Measurements from ENCODE around the gene MBOAT2.

Gene MBOAT2

DNA sequence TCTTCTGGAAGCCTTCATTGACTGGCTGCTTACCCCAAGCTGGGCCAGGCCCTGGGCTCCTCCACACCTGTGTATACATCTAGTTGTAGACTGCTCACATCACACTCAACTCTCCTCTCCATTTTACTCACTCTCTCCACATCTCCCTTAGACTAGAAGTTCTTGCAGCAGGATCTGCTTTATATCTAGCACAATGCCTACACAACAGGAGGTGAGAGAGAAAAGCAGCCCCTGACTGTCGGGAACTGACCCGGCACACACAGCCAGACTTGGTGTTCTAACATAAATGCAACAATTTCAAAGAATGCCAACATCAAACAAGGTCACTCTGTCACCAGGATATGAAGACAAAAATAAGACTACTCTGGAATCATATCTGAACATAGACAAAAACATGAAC is 172.0 kb downstream of the MBOAT2 start:
- in situ Hi-C loops (cut with MboI; ENCODE audit: low sequenced_read_pairs), result no loop called here

DNA sequence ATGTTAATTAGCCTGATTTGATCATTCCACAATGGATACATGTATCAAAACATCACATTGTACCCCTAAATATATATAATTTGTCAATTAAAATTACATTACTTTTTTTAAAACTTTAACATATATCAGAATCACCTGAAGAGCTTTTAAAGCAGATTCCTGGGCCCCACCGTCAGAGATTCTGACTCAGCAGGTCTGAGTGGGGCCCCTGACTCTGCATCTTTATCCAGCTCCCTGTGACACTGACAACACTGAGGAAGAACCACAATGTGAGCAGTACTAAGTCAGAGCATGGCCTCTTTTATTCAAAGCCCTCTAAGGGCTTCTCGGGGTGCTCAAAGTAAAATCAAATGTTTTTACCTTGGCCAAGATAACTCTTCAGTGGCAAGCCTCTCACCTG is 175.8 kb downstream of the MBOAT2 start:
- in situ Hi-C loops (cut with MboI; ENCODE audit: low sequenced_read_pairs), result no loop called here

DNA sequence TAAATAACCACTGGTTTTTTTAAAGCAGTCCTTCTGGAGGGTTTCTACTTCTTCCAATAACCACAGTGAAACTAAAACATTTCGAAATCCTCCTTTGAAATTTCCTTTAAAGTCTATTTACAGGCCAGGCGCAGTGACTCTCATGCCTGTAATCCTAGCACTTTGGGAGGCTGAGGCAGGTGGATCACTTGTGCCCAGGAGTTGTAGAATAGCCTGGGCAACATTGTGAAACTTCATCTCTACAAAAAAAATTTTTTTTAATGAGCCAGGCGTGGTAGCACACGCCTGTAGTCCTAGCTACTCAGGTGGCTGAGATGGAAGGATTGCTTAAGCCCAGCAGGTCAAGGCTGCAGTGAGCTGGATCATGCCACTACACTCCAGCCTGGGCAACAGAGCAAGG is 181.3 kb downstream of the MBOAT2 start:
- in situ Hi-C loops (cut with MboI; ENCODE audit: low sequenced_read_pairs), result no loop called here

DNA sequence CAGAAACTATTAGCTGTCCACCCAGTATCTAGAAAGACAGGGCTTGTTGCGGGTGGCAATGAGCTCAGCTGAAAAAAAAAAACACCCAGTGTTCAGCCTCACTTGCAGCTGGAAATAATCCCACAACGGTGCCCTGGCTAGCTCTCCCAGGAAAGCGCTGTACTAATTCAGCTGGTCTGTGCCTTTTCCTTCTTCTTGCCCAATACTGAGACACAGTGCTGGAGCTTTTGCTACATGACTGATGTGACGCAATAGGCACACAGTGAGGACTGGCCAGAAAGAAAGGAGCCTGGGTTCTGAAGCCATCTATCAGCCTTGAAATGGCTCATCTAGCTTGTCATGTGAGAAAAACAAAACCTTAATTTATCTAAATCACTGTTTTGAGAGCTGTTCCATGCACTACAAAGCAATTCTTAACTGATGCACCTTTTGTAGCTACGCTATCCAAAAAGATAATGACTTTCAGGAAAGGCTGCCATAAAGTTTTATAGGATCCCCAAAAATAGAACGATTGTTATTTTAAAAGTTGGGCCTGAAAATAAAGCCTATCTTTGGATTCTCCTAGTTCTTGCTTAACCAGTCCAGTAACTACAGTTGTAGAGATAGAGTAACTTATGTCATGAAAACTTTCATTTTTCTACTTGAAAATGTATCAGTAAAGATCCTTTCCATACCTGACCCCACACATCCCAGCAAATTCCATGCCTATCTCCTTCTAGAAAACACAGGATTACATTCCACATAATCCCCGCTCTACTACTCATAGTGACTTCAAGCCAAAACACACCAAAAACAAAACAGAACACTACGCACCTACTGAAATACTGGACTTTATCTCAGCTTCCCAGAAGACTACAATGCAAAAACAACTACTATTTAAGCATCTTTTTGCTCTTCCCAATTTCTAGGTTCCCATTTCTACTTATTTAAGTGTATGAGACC is 181.9 kb downstream of the MBOAT2 start:
- in situ Hi-C loops (cut with MboI; ENCODE audit: low sequenced_read_pairs), result no loop called here

DNA sequence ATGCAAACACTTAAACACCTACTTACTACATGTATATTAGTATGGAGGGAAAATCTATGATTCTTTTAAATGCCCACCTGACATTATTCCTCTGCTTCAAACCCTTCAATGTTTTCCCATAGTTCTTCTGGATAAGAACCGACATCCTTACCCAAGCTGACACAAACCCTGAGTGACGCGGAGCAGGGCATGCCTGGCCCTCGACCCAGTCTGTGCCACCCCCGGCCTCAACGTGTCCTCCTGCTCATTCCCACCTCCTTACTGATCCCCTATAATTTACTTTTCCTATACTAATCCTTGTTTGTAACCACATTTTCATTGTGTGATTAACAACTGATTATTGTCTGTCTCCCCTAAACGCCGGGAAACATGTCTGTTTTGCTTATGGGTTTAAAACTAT is 183.5 kb downstream of the MBOAT2 start:
- in situ Hi-C loops (cut with MboI; ENCODE audit: low sequenced_read_pairs), result no loop called here

DNA sequence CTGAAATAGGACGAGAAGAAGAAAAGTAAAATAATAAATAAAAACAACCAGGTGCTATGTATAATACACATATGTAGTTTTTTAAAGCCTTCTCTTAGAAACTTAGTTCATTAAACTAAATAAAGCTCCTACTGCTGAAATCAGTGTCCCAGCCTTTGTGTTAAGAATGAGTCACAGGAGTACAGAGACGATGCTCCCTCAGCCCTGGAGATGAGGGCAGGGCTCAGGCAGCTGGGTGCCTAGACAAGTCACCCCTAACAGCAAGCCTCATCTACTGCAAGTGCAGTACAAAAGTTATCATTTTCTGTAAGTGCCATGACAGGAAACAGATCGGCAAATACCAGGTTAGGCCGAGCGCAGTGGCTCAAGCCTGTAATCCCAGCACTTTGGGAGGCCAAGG is 184.3 kb downstream of the MBOAT2 start:
- in situ Hi-C loops (cut with MboI; ENCODE audit: low sequenced_read_pairs), result no loop called here

DNA sequence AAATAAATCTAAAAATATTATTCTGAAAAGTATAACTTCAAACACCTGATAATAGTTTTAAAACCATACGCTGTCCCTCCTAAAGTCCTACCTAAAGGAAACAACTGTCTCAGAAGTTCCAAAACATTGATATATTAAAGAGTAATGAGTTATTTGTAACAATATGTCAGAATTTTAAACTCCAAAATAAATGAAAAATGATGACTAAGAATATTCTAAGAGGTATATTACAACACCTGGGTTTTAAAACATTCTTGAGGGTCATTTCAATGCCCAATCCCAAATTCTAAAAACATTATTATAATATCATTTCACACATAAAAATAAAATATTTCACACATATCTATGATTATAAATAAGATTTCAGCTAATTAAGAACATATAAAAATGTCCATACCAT is 186.3 kb downstream of the MBOAT2 start:
- in situ Hi-C loops (cut with MboI; ENCODE audit: low sequenced_read_pairs), result no loop called here

DNA sequence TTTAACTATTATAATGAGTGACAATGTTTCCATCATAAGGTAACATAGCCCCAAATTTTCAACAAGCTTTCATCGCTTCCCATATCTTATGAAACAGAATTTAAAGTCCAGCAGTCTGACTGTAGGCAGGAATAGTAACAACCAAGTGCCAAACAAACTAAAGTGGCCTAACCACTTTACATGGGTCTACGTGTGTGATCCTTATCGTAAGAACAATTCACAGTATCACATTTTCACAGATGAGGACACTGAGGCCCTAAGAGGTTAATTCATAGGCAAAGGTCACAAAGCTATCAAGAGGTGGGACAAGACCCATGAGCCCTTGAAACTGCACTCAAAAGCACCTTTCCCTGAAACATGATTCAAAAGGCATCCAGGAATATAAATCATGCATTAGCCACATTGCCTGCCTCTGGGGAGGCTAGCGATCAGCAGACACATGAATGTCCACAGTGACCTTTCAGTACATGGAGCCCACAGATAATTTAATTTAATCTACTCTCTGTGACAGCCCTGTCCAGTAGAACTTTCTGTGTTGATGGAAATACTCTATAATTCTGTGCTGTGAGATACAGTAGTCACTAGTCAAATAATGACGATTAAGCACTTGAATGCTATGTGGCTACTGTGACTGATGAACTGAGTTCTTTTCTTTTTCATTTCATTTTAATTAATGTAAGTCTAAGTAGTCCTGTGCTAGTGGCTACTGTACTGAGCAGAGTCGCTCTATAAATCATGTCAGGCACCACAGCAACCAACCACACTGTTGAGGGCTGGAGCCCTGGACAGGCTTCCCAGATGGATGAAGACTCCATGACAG is 196.4 kb downstream of the MBOAT2 start:
- in situ Hi-C loops (cut with MboI; ENCODE audit: low sequenced_read_pairs), result no loop called here

DNA sequence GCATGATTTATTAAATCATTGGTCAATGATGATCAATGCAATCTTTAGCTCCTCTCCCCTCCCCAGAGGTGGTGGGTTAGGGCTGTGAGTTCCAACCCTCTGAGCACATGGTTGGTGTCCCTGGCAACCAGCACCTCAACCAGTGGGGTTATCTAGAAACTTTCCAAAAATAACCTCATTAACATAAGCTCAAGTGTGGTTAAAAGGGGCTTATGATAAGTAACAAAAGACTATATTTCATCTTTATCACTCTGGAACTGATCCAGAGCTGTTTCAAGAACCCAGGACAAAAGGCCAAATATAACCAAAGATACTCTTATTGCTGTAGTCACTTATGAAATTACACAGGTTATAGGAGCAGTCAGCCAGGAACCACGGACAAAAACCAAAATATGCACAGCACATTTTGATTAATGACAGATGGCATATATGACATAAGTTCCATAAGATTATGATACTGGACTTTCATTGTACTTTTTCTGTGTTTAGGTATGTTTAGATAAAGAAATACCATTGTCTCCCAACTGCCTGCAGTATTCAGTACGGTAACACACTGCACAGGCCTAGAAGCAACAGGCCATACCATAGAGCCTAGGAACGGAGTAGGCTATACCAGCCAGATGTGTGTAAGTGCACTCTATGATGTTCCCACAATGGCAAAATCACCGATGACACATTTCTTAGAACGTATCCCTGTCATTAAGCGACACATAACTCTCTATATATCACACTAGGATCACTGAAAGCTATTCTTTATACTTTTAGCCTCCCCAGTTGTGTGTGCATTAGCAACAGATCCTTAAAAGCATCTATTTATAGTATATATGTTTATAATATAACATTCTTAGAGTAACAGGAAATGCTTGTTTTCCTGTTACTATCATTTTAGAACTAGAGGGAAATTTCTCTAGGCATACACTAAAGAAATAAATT is 197.9 kb downstream of the MBOAT2 start:
- in situ Hi-C loops (cut with MboI; ENCODE audit: low sequenced_read_pairs), result no loop called here

DNA sequence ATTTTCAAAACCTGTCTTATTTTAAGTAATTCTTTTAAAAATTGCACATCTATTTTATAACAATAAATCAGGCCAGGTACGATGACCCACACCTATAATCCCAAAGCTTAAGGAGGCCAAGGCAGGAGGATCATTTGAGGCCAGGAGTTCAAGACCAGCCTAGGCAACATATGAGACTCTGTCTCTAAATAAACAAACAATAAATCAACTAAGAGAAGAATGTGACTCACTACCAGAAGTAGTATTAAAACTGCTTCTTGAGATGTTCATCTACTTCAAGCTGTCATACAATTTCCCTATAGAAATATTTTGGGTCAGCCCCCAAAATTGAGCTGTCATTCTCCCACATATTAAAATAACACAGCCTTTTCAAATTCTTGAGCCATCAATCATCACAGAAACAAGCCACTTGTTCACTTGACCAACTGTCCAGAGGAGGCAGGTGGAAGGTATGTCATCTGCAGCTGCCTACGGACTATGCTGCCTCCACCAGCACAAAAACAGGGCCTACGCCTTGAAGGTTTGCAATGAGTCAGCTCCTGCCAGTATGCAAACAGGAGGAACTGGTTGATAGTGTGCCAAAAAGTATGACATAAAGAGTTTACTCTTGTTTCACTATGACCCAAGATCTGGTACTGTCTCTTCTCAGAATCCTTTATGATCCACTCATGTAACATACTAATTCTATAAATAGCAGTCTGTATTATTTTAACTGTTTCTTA is 199.7 kb downstream of the MBOAT2 start:
- in situ Hi-C loops (cut with MboI; ENCODE audit: low sequenced_read_pairs), result no loop called here

DNA sequence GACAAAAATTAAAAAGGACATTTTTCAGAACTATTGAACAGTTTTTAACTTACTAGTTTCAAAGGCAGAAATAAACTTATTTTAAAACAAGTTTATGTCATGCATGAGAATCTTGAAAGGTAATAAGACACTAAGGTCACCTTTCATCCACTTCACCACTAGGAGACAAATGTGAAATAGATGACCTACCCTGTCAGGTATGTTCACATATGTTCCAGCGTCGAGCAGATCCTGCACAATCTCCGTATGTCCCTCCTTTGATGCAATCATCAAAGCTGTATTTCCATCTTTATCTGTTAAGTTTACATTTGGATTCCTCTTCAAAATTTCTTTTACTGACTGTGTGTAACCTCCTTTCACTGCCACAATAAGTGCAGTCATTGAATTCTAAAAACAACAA is 200.7 kb downstream of the MBOAT2 start:
- in situ Hi-C loops (cut with MboI; ENCODE audit: low sequenced_read_pairs), result no loop called here
